HepG2 (cell line): Measurements from ENCODE around the gene ANKRD29. TPM values are rescaled to one million over a fixed set of nuclear protein-coding genes. Genes with fewer than 3 reads are reported as not detected.

ENCODE experiments used
- ATAC-seq: fragments of 200-7000 bp; cut with Tn5 transposase; 3 replicates; pipeline ENCODE4 v1.9.1; 2020; ENCODE audit warnings: mild to moderate bottlenecking, moderate library complexity
- BruUV-seq: library from RNA; stranded (reverse); fragments of 400-500 nt; replicated peaks from 2 replicates; lab custom pipeline; 2021; lab: Mats Ljungman, UMichigan
- CTCF ChIA-PET: fragments of 300-600 bp; formaldehyde crosslinking; extraction: SDS; loops from one replicate; lab custom pipeline; 2021; ENCODE audit warnings: low total read pairs, inconsistent platforms, low intra/inter-chr PET ratio; lab: Yijun Ruan, JAX
- POLR2A ChIA-PET: fragments of 350-600 bp; sonication (Branson Sonifier 250); formaldehyde crosslinking; loops from one replicate; lab custom pipeline; 2020; ENCODE audit warnings: antibody characterized with exemption, inconsistent platforms; lab: Yijun Ruan, JAX
- DNase-seq: peaks from one replicate; pipeline ENCODE4 v3.0.0-alpha.2; 2015; ENCODE audit warnings: low spot score
- FAIRE-seq: peaks from 3 replicates; lab custom pipeline; 2011; peaks lifted over from hg19 to GRCh38; lab: Jason Lieb, UNC
- H2AFZ ChIP-seq: one replicate; pipeline ENCODE4 v1.6.1; 2011; ENCODE audit warnings: low read length, inconsistent platforms
- H3K27ac ChIP-seq: fragments of 300-600 bp; 3 replicates; pipeline ENCODE4 v1.8.0; 2011; ENCODE audit warnings: mixed run types, mild to moderate bottlenecking, mixed read lengths, low read length, inconsistent platforms; ENCODE audit not compliant: insufficient read depth; ENCODE audit errors: extremely low read length
- H3K27me3 ChIP-seq, 2 experiments: fragments of 200-600 bp in 1 of 2; 2 replicates in 1 of 2; 3 replicates in 1 of 2; pipeline versions ENCODE4 v1.6.0 to v1.8.0; 2011; ENCODE audit warnings: low read length in 2 of 2, mild to moderate bottlenecking in 2 of 2, moderate library complexity in 2 of 2, inconsistent platforms in 1 of 2; ENCODE audit not compliant: insufficient read depth in 2 of 2, control insufficient read depth in 1 of 2
- H3K36me3 ChIP-seq, 2 experiments: fragments of 200-600 bp in 1 of 2; replicated peaks in 1 of 2; 2 replicates in 1 of 2; 3 replicates in 1 of 2; pipeline versions ENCODE4 v1.5.1 to v1.8.0; 2011; ENCODE audit warnings: low read length in 2 of 2, inconsistent platforms in 1 of 2; ENCODE audit not compliant: insufficient read depth in 2 of 2, control insufficient read depth in 1 of 2
- H3K4me1 ChIP-seq: 2 replicates; pipeline ENCODE4 v1.5.1; 2012; ENCODE audit warnings: low read length, inconsistent platforms; ENCODE audit not compliant: insufficient read depth
- H3K4me2 ChIP-seq: 2 replicates; pipeline ENCODE4 v1.6.0; 2011; ENCODE audit warnings: low read depth, low read length, inconsistent platforms
- H3K4me3 ChIP-seq, 3 experiments: fragments of 200-600 bp in 1 of 3; sonication (generic), shearing (Covaris generic) in 1 of 3; replicated peaks in 1 of 3; 2 replicates each; pipeline ENCODE4 v1.5.1; 2011 to 2016; ENCODE audit warnings: low read length in 3 of 3, inconsistent platforms in 2 of 3, low read depth in 2 of 3, mild to moderate bottlenecking in 2 of 3, control low read depth in 1 of 3, mixed read lengths in 1 of 3; ENCODE audit not compliant: insufficient read depth in 1 of 3
- H3K79me2 ChIP-seq: one replicate; pipeline ENCODE4 v1.6.1; 2011; ENCODE audit warnings: low read length, inconsistent platforms; ENCODE audit not compliant: insufficient read depth
- H3K9ac ChIP-seq: 2 replicates; pipeline ENCODE4 v1.6.0; 2011; ENCODE audit warnings: mild to moderate bottlenecking, low read depth, low read length, inconsistent platforms; ENCODE audit not compliant: insufficient read depth
- H3K9me3 ChIP-seq: 2 replicates; pipeline ENCODE4 v1.5.1; 2012; ENCODE audit warnings: mild to moderate bottlenecking, low read length
- H4K20me1 ChIP-seq: 2 replicates; pipeline ENCODE4 v1.6.0; 2011; ENCODE audit warnings: inconsistent platforms, mild to moderate bottlenecking, low read length, moderate library complexity; ENCODE audit not compliant: insufficient read depth
- CBX5 ChIP-seq: sonication (generic); formaldehyde crosslinking; IDR thresholded peaks from 2 replicates; pipeline ENCODE4 v1.4.0; 2020; ENCODE audit warnings: missing genetic modification reagents, borderline replicate concordance
- DPF2 ChIP-seq: sonication (generic); formaldehyde crosslinking; IDR thresholded peaks from 2 replicates; pipeline ENCODE4 v1.4.0; 2020; ENCODE audit warnings: mild to moderate bottlenecking, low read depth, missing genetic modification reagents, borderline replicate concordance
- NFE2 ChIP-seq: sonication (generic); formaldehyde crosslinking; IDR thresholded peaks from 2 replicates; pipeline ENCODE4 v1.4.0; 2020; ENCODE audit warnings: missing genetic modification reagents
- PITX1 ChIP-seq: sonication (generic); formaldehyde crosslinking; IDR thresholded peaks from 2 replicates; pipeline ENCODE4 v1.5.1; 2020; ENCODE audit warnings: mild to moderate bottlenecking, missing genetic modification reagents
- RBM22 ChIP-seq: fragments of 200-400 bp; formaldehyde crosslinking; optimal IDR thresholded peaks from 2 replicates; pipeline ENCODE3; 2017; ENCODE audit warnings: mild to moderate bottlenecking, low read length, moderate library complexity
- ZBTB7B ChIP-seq: sonication (generic); formaldehyde crosslinking; IDR thresholded peaks from 2 replicates; pipeline ENCODE4 v1.4.0; 2020; ENCODE audit warnings: missing genetic modification reagents
- ZKSCAN1 ChIP-seq: fragments of 150-350 bp; IDR thresholded peaks from 2 replicates; pipeline ENCODE4 v1.6.1; 2014; ENCODE audit warnings: low read length
- ZNF121 ChIP-seq: sonication (generic); formaldehyde crosslinking; IDR thresholded peaks from 2 replicates; pipeline ENCODE4 v1.5.0; 2020; ENCODE audit warnings: mild to moderate bottlenecking, missing genetic modification reagents
- ZNF33B ChIP-seq: sonication (generic); formaldehyde crosslinking; IDR thresholded peaks from 2 replicates; pipeline ENCODE4 v1.5.1; 2020; ENCODE audit warnings: mild to moderate bottlenecking, missing genetic modification reagents
- WGBS: methylation state at CpG from one replicate; pipeline ENCODE4 v1.1.6; 2017; ENCODE audit warnings: low lambda C conversion rate; 5-methylcytosine and 5-hydroxymethylcytosine counted together
- in situ Hi-C: cut with HindIII; loops from 2 replicates; pipeline ENCODE4 v1.10.0; 2017; ENCODE audit warnings: low pct_unique_long_range_greater_than_20kb; ENCODE audit not compliant: extremely low pct_ligation_motif_present
- intact Hi-C: fragments of 100-400 bp; cut with micrococcal nuclease; formaldehyde crosslinking; loops from one replicate; pipeline ENCODE4 v1.10.0; 2022; ENCODE audit not compliant: unreplicated experiment
- polyA plus RNA-seq, 8 experiments: library from polyadenylated mRNA; depleted of rRNA in 3 of 8; stranded (reverse) in 7 of 8; unstranded in 1 of 8; fragments of >200 nt; fragmentation: Illumina TruSeq in 4 of 8; extraction: Trizol in 4 of 8; gene quantifications; 2 replicates each; pipeline versions ENCODE4 v1.2.1 to v1.2.3, GENCODE V29; 2011 to 2016; ENCODE audit warnings: low read depth in 4 of 8, missing spikeins in 1 of 8, mixed read lengths in 1 of 8; ENCODE audit not compliant: insufficient read depth in 1 of 8
- total RNA-seq, 5 experiments: library from RNA; depleted of rRNA; stranded (reverse); fragments of >200 nt; fragmentation: Illumina TruSeq; extraction: Trizol; gene quantifications; 2 replicates each; pipeline ENCODE4 v1.2.3, GENCODE V29; 2016; ENCODE audit warnings: low read depth in 1 of 5
- TF ChIP-seq, protein P1 (sequence below): sonication (generic); formaldehyde crosslinking; IDR thresholded peaks from 2 replicates; pipeline ENCODE4 v1.4.0; 2020; ENCODE audit warnings: mild to moderate bottlenecking, missing genetic modification reagents

ANKRD29 gene
- total and polyA plus RNA-seq, 2 of the 13 experiments (the other 11 are each of a cell fraction or from before 2014, with no cell fraction given), result not detected

GRCh38 chr18:23551978-23552377, 110.7 kb downstream of the ANKRD29 start:
- H3K4me1 ChIP-seq, result peaks cover 73% of the 10 kb centered on the region
- intact Hi-C loops (no loop called here), in situ Hi-C loops (no loop called here)
- H3K36me3 ChIP-seq, result peaks cover 33 to 78% of the 10 kb centered on the region in 2 experiments
- H3K27ac ChIP-seq, result no peak overlapping the region
- FAIRE-seq, result no peak
- no peak for ATAC-seq
- POLR2A ChIA-PET, result no interaction called here
- no peak for DNase-seq
- H3K4me2 ChIP-seq, result no peak overlapping the region
- H4K20me1 ChIP-seq, result no peaks in the 10 kb centered on the region
- BruUV-seq, result no TSS peak
- no peaks in the 10 kb centered on the region for H3K9me3 ChIP-seq
- 62% methylated on average over 3 of the region's 3 CpGs for WGBS
- TF ChIP-seq ZBTB7B, result no peak
- no peak for TF ChIP-seq DPF2 (CRISPR knock-in tag)
- TF ChIP-seq PITX1 (CRISPR knock-in tag), result no peak
- TF ChIP-seq CBX5 (CRISPR knock-in tag), result no peak
- peak; percentile 36 for TF ChIP-seq RBM22
- TF ChIP-seq, protein P1, sequence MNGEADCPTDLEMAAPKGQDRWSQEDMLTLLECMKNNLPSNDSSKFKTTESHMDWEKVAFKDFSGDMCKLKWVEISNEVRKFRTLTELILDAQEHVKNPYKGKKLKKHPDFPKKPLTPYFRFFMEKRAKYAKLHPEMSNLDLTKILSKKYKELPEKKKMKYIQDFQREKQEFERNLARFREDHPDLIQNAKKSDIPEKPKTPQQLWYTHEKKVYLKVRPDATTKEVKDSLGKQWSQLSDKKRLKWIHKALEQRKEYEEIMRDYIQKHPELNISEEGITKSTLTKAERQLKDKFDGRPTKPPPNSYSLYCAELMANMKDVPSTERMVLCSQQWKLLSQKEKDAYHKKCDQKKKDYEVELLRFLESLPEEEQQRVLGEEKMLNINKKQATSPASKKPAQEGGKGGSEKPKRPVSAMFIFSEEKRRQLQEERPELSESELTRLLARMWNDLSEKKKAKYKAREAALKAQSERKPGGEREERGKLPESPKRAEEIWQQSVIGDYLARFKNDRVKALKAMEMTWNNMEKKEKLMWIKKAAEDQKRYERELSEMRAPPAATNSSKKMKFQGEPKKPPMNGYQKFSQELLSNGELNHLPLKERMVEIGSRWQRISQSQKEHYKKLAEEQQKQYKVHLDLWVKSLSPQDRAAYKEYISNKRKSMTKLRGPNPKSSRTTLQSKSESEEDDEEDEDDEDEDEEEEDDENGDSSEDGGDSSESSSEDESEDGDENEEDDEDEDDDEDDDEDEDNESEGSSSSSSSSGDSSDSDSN (CRISPR knock-in tag), result no peak
- TF ChIP-seq ZNF33B (CRISPR knock-in tag), result no peak
- TF ChIP-seq NFE2 (CRISPR knock-in tag), result no peak
- peak; percentile 74 for TF ChIP-seq ZNF121 (CRISPR knock-in tag)
- TF ChIP-seq ZKSCAN1, result no peak
- TF ChIP-seq, all 625 proteins: peak for 2
- CTCF ChIA-PET, result no interaction called here
- Histone ChIP-seq H3K79me2 (peaks cover 16% of the 10 kb centered on the region), H3K4me3 (no peak overlapping the region), H3K9ac (no peak overlapping the region), H3K27me3 (no peaks in the 10 kb centered on the region), H2AFZ (no peak overlapping the region)
